ENCODE measurements around the gene ZBTB7B.
"Not testable (repeated sequence)": the region's sequence is repeated elsewhere in the genome, so short reads cannot be mapped to it uniquely, and the experiment has no call there.

ZBTB7B gene

DNA sequence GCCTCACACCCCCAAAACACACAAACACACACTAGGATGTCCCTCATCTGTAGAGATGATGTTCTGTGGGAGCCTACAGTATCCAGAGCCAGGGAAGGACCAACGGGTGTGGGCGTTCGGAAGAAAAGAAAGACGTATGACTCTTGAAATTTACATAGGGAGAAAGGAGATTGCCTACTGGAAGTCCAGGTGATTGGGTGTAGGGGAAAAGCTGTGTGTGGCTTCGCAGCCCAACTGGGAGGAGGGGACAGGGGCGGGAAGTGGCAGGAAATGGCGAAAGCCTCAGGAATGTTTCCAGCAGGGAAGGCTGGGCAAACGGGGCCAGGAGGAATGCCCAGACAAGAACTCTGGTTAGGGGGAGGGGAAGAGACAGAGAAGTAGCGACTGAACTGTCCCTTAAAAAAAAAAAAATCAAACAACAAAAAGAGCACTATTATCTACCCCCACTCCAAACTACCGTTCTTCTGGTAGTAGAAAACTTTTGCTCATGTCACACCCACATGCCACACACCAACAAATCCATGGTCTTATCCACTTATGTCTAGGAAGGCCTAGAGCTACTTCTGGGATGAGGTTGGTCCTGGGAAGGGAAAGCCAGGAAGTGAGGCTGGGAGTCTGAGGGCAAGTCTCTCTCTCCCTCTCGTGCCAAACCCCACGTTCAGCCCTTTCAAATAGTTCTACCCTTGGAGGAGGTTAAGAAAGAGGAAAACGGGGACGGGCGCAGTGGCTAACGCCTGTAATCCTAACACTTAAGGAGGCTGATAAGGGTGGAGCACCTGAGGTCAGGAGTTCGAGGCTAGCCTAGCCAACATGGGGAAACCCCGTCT, 29.9 kb upstream of the ZBTB7B start:
- H3K4me3 ChIP-seq (replicated peaks in 1 of 2; ENCODE audit: low read depth in 2 of 2, low read length in 2 of 2): peak overlapping the region; percentile 61 to 73
- DNase-seq (ENCODE audit: low read depth in 2 of 2): peak; percentile 96 to 99
- TF ChIP-seq, protein P1, sequence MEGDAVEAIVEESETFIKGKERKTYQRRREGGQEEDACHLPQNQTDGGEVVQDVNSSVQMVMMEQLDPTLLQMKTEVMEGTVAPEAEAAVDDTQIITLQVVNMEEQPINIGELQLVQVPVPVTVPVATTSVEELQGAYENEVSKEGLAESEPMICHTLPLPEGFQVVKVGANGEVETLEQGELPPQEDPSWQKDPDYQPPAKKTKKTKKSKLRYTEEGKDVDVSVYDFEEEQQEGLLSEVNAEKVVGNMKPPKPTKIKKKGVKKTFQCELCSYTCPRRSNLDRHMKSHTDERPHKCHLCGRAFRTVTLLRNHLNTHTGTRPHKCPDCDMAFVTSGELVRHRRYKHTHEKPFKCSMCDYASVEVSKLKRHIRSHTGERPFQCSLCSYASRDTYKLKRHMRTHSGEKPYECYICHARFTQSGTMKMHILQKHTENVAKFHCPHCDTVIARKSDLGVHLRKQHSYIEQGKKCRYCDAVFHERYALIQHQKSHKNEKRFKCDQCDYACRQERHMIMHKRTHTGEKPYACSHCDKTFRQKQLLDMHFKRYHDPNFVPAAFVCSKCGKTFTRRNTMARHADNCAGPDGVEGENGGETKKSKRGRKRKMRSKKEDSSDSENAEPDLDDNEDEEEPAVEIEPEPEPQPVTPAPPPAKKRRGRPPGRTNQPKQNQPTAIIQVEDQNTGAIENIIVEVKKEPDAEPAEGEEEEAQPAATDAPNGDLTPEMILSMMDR (IDR thresholded peaks at IDR 0.05; ENCODE audit: low read depth, low read length): no peak

DNA sequence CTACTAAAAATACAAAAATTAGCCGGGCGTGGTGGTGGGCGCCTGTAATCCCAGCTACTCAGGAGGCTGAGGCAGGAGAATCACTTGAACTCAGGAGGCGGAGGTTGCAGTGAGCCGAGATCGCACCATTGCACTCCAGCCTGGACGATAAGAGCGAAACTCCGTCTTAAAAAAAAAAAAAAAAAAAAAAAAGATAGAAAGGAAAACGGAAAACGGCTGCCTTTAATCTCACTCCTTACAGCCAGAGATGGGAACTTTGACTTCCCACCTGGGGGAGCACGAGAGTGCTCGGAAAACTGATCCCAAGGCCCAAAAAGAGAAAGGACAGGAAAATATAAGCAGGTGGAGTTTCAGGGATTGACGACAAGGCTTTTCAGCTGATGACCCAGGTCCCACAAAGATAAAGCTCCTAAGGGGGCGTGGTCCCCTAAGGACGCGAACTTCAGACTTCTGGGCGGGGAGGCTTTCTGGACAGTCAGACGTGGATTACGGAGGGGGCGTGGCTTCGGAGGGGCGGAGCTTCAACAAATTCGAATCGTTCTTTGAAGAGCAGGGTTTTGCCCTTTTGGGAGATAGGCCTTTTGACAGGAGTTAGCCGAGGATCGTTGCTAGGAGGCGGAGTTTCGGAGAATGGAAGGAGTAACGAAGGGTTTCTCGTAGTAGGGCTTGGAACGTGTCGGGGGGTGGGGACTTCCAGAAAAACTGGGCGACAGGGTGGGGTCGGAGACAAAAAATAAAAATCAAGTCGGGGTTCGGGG, 29.1 kb upstream of the ZBTB7B start:
- DNase-seq (ENCODE audit: low read depth in 2 of 2): peak; percentile 99
- peak overlapping the region; percentile 61 to 73 for H3K4me3 ChIP-seq (replicated peaks in 1 of 2; ENCODE audit: low read depth in 2 of 2, low read length in 2 of 2)
- TF ChIP-seq, protein P1 (IDR thresholded peaks at IDR 0.05; ENCODE audit: low read depth, low read length): peak; percentile 8

DNA sequence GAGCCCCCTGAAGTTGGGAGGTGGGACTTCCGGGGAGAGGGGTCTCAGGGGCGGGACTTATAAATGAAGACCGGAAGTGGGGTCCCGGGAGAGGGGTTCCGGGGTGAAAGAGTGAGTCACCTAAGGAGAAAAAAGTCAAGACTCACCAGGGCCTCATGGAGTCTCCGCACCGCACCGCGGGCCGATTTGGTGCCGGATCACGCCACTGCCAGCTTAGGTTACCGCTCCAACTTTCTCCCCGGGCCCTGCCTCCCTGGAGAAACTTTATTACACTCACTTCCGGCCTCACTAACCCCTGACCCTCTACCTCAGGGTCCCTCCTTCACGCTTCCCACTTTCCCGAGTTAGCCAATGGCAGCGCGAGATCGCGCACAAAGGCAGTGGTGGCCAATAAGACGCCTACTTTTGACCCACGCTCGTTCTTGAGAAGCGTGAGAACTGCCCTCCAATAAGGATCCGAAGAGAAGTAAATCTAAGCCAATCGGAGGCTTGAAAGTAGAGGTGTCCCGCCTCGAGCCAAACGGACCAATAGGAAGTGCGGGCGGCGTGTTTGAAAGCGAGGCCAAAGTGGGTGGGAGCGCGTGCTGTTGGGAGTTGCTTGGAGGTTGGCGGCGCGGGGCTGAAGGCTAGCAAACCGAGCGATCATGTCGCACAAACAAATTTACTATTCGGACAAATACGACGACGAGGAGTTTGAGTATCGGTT, 28.3 kb upstream of the ZBTB7B start, which contains the start of gene CKS1B:
CKS1B (plus strand) TSS at position 580 of the 706 bp plus-strand sequence; CDS start at position 645, 65 bp downstream.
- H3K4me3 ChIP-seq (replicated peaks in 1 of 2; ENCODE audit: low read depth in 2 of 2, low read length in 2 of 2): peak within 1 kb of the TSS; percentile 62 to 73
- peak; percentile 100 for DNase-seq (ENCODE audit: low read depth in 2 of 2)
- TF ChIP-seq, protein P1 (IDR thresholded peaks at IDR 0.05; ENCODE audit: low read depth, low read length): no peak

DNA sequence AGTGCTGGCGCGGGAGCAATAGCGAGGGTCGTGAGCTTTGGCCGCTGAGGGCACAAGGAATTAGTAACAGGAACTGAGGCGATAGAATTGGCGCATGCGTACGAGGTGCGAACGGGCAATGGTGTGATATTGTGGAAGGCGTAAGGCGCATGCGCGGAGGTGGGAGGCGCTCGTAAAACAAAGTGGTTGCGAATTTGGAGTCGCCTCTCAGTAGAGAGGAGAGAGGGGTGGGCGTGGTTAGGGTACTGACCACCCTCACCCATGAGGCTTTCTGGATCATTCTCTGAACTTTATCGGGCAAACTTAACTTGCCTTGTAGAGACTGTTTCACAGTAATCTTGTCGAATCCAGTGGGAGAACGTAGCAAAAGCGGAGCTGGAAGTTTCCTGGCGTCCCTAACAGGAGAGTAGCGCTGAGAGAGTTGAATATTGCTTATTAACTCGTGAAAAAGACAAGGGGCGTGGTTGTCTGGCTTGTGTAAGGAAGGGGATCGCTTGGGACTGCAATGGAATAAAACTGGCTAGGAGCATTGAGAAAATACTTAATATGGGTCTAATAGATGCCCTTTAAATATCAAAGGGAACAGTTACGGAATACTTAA, 27.7 kb upstream of the ZBTB7B start:
- H3K4me3 ChIP-seq (replicated peaks in 1 of 2; ENCODE audit: low read depth in 2 of 2, low read length in 2 of 2): peak overlapping the region; percentile 59 to 62
- TF ChIP-seq, protein P1 (IDR thresholded peaks at IDR 0.05; ENCODE audit: low read depth, low read length): no peak
- peak; percentile 97 to 98 for DNase-seq (ENCODE audit: low read depth in 2 of 2)

DNA sequence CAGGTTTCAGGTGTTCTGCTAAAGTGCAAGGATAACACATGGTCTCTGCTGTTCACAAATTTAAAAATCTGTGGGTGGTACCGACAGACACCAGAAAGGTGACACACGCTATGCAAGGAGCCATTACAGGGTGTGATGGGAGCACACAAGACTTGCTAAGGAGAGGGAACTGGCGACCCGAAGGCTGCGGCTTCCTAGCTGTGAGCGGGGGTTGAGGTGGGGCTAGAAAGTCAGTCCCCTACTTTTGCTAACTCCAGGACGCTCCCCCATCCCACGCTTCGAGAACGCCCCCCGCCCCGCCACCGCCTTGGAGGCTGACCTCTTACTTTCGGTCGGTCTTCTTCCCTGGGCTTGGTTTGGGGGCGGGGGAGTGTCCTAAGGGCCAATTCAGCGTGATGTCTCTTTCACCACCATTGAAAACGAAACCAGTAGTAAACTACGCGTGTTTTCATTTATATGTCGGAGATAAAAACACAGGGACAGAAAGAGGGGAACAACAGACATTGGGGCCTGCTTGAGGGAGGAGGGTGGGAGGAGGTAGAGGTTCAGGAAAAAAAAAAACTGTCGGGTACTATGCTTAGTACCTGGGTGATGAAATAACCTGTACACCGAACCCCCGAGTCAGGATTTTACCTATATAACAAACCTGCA, 27.1 kb upstream of the ZBTB7B start:
- DNase-seq (ENCODE audit: low read depth in 2 of 2): peak; percentile 61 to 74
- H3K4me3 ChIP-seq (replicated peaks in 1 of 2; ENCODE audit: low read depth in 2 of 2, low read length in 2 of 2): peak overlapping the region; percentile 59 to 62
- TF ChIP-seq, protein P1 (IDR thresholded peaks at IDR 0.05; ENCODE audit: low read depth, low read length): no peak

DNA sequence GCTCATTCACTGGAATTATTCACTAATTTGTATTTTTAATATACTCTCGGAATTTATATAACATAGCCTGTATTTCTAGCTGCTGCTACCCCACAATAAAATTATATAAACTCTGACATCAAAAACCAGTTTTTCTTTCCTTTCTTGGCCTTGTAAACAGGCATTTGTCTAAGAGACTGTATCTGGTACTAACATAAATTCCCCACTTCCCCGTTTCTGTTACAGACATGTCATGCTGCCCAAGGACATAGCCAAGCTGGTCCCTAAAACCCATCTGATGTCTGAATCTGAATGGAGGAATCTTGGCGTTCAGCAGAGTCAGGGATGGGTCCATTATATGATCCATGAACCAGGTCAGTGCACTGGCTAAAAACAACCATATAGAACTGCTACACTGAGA, 24.8 kb upstream of the ZBTB7B start:
- H3K4me3 ChIP-seq (replicated peaks in 1 of 2; ENCODE audit: low read depth in 2 of 2, low read length in 2 of 2); DNase-seq (ENCODE audit: low read depth in 2 of 2): not testable (repeated sequence)
